Adrenal gland (tissue), 5 donors: ENCODE results near the gene UCHL1.

Experiments
- POLR2A ChIP-seq, 2 donors: fragments of 450-650 bp; IDR thresholded peaks; one replicate each; pipeline ENCODE4 v1.6.1; 2017; ENCODE audit warnings: antibody characterized with exemption in 2 of 2, mild to moderate bottlenecking in 2 of 2, moderate library complexity in 1 of 2
- TF ChIP-seq, protein P1 (sequence below), 6 experiments: fragments of 450-650 bp in 4 of 6; fragments of 200-600 bp in 2 of 6; sonication (generic) in 1 of 6; IDR thresholded peaks; 1 replicate in 5 of 6; 2 replicates in 1 of 6; pipeline versions ENCODE4 v1.5.1 to v1.8.0; 2016 to 2021; ENCODE audit warnings: antibody characterized with exemption in 6 of 6, mild to moderate bottlenecking in 2 of 6, moderate library complexity in 1 of 6
- donor health status: DM: no; HTN: no; CAD: no.

DNA sequence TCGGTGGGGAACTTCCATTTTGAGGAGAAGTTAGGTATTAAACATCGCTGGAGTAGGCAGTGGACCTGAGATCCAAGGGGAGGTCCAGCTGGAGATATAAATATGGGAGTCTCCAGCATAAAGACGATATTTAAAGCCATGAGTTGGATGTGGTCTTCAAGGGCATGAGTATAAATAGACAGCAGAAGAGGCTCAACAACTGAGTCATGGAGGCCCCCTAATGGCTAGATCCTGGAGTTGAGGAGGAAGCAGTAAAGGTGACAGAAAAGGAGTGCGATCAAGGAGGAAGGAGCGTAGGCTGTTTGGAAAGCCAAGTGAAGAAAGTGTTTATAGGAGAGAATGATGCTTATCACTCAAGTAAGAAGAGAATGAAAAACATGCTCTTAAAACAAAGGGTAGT is 24.3 kb upstream of the UCHL1 start:
- no peak for TF ChIP-seq POLR2A (IDR thresholded peaks at IDR 0.05)
- TF ChIP-seq, protein P1, sequence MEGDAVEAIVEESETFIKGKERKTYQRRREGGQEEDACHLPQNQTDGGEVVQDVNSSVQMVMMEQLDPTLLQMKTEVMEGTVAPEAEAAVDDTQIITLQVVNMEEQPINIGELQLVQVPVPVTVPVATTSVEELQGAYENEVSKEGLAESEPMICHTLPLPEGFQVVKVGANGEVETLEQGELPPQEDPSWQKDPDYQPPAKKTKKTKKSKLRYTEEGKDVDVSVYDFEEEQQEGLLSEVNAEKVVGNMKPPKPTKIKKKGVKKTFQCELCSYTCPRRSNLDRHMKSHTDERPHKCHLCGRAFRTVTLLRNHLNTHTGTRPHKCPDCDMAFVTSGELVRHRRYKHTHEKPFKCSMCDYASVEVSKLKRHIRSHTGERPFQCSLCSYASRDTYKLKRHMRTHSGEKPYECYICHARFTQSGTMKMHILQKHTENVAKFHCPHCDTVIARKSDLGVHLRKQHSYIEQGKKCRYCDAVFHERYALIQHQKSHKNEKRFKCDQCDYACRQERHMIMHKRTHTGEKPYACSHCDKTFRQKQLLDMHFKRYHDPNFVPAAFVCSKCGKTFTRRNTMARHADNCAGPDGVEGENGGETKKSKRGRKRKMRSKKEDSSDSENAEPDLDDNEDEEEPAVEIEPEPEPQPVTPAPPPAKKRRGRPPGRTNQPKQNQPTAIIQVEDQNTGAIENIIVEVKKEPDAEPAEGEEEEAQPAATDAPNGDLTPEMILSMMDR (IDR thresholded peaks at IDR 0.05): no peak
